ENCODE results near the gene DPH7. TPM values are rescaled to one million over a fixed set of nuclear protein-coding genes. Genes with fewer than 3 reads are reported as not detected.
"Not testable (repeated sequence)": the region's sequence is repeated elsewhere in the genome, so short reads cannot be mapped to it uniquely, and the experiment has no call there.

Gene DPH7
- total RNA-seq, 1 experiment from 2014 or later = 50.7 TPM

- no peak for DNase-seq (ENCODE audit: low read depth)
Observed at GRCh38 chr9:137606734-137607138, 28.0 kb upstream of the DPH7 start.

- DNase-seq (ENCODE audit: low read depth) = no peak
Observed at GRCh38 chr9:137606005-137606621, 27.4 kb upstream of the DPH7 start.

DNA sequence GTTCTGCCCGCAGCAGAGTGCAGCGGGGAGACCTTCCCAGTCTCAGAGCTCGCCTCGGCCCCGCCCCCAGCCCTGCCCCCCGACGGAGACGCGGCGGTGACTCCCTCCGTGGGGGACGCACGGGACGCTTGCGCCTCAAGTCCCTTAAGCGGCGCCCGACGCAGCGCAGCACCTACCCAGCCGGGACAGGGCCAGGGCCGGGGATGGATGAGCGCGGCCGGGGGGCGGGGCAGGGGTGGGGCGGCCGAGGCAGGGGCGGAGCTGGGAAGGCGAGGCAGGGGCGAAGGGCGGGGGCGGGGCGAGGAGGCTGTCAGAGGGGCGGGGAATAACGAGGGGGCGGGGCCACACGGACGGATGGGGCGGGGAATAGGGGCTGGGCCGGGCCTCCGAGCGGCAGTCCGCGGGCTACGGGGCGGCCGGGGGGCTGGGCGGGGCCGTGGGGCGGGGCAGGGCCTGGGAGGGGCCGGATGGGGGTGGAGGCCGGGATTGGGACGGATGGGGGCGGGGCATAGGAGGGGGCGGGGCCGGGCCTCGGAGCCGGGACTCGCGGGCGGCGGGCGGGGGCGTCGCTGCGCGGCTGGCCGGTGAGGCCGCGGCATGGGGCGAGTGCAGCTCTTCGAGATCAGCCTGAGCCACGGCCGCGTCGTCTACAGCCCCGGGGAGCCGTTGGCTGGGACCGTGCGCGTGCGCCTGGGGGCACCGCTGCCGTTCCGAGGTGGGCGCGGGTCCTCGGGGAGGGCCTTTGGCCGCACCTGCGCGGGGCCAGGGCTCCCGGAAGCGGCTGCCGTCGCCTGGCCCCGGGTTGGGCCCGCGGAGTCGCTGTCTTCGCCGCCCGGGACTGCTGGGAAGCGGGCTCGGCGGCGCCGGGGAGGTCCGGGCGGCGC is 26.6 kb upstream of the DPH7 start, which contains the start of gene ARRDC1:
Gene ARRDC1 (plus strand): TSS at position 566 of the 884 bp plus-strand sequence. CDS start 32 bp downstream, at position 598.
- DNase-seq (ENCODE audit: low read depth) = peak; percentile 68

GRCh38 chr9:137604345-137605086 is 25.8 kb upstream of the DPH7 start:
- DNase-seq (ENCODE audit: low read depth) = no peak

- DNase-seq (ENCODE audit: low read depth) = no peak
Observed at GRCh38 chr9:137603879-137604278, 25.2 kb upstream of the DPH7 start.

DNA sequence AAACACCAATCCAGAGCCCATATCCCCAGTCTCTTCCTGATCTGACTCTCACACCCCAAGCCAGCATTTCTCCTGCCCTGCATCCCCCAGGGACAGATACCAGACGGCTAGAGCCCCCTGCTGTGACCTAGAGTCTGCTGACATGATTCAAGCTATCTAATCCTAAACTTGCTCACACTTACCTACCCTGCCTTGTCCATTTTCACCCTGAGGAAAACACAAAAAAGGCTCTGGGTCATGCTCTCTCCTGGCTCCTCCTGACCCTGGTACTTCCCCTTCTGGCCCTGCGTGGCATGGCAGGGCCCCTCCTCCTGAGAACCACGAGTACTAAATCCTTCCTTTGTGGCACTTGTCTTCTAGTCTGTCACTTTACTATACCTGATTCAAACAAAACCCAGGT is 23.9 kb upstream of the DPH7 start:
- no peak for DNase-seq (ENCODE audit: low read depth)

DNA sequence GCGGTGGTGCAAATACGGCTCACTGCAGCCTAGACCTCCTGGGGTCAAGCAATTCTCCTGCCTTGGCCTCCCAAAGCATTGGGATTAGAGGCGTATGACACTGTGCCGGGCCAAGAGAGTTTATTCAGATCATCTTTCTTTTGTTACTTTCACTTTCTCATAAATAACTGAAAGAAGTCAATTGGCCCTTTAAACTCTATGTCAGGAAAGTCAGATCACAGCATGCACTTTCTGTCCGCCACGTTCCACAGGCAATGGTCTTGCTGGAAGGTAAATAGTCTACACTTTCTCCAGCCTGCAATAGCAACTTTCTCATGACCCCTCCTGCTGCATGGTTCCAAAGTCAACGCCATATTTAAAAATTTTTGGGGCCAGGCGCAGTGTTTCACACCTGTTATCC is 20.2 kb upstream of the DPH7 start:
- no peak for DNase-seq (ENCODE audit: low read depth)

GRCh38 chr9:137596577-137596976 is 17.9 kb upstream of the DPH7 start:
- DNase-seq (ENCODE audit: low read depth) = not testable (repeated sequence)

DNA sequence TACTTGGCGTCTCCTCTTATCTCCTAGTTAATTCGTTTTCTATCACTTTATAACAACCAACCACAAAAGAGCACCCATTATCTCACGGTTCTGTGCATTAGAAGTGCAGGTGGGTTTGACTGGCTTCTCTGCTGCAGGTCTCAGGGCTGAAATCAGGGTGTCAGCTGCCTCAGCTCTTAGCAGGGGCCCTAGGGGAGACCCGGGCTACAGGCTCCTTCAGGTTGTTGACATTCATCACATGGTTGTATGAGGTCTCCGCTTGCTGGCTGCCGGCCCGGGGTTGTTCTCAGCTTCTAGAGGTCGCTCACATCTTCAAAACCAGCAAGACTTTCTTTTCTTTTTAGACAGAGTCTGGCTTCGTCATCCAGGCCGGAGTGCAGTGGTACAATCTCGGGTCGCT is 14.5 kb upstream of the DPH7 start:
- no peak for DNase-seq (ENCODE audit: low read depth)

DNA sequence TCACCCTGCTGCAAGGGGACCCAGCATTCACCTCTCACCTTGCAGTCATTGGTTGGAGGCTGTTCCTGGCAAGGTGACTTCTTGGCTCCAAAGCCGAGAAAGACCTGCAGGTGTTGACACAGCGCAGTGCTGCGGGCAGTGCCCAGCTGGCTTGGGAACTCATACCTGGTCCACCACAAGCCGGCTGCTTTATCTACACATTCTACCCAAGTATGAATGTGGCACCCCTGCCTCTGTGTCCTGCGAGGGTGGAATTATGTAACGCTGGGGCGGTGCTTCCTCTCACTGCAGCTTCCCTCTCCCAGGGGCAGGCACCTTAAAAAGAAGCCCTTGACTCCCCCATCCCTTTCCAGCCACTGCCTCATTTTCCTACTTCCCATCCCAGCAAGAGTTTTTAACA is 14.0 kb upstream of the DPH7 start:
- no peak for DNase-seq (ENCODE audit: low read depth)

DNA sequence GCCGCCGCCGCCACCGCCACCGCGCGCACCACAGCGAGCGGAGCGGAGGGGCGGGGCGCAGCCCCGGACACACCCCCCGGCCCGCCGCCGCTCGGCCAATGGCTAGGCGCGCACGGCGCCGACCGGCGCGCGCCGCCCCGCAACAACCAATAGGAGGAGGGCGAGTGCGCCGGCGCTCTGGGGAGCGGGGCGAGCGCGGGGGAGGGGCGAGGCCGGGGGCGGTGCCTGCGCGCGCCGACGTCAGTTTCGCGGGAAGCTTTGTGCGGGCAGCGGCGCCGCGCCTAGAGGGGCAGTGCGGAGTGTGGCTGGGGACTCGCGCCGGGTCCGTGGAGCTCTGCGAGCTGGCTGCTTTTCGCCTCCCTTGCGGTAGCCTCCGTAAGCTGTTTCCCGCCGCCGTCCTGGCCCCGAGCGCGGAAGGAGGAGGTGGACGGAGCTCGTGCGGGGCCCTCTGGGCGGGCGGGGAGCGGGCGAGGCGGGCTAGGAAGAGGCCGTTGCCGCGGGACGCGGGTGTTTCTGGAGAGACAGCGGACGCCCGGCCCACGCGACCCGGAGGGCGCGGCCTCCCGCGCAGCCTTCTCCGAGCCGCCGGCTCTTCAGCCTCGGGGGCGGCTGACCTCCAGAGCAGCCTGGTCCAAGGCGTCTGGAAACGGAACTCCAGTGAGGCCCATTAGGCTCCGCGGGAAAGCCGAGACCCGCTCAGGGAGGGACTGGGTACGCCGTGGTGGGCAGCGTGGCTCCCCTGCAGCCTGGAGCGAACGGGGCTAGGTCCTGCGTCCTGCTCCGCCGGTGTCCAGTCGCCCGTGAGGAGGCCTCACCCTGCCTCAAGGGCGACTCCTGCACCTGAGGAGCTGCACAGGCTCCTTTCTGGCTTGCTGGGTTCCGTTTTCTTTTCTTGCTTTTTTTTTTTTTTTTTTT is 12.0 kb upstream of the DPH7 start, which contains the start of gene ZMYND19:
Gene ZMYND19 (minus strand): TSS at position 44 of the 915 bp plus-strand sequence. CDS start 249 bp downstream, outside the sequence.
- peak; percentile 58 for DNase-seq (ENCODE audit: low read depth)

DNA sequence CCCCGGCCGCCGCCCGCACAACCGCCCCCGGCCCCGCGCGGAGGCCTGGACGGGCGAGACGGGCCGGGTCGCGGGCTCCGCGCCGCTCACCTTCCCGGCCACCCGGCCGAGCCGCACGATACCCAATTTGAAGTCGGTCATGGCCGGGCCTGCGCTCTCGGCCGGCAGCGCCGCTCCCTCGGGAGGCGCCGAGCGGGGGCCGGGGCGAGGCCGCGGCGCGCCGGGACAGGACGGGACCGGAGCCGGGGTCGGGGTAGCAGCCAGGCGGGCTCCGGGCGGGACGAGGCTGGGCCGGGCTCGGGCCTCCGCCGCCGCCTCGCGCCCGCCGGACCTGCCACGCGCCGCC is 11.4 kb upstream of the DPH7 start:
- DNase-seq (ENCODE audit: low read depth) = no peak

- no peak for DNase-seq (ENCODE audit: low read depth)
Observed at GRCh38 chr9:137589441-137590122, 10.9 kb upstream of the DPH7 start.

- no peak for DNase-seq (ENCODE audit: low read depth)
Observed at GRCh38 chr9:137588891-137589290, 10.2 kb upstream of the DPH7 start.

GRCh38 chr9:137588311-137588710 is 9.6 kb upstream of the DPH7 start:
- DNase-seq (ENCODE audit: low read depth) = no peak

GRCh38 chr9:137586854-137587253 is 8.1 kb upstream of the DPH7 start:
- no peak for DNase-seq (ENCODE audit: low read depth)

- no peak for DNase-seq (ENCODE audit: low read depth)
Observed at GRCh38 chr9:137583957-137584356, 5.2 kb upstream of the DPH7 start.

GRCh38 chr9:137583347-137583746 is 4.6 kb upstream of the DPH7 start:
- DNase-seq (ENCODE audit: low read depth) = no peak

GRCh38 chr9:137582286-137582860 is 3.6 kb upstream of the DPH7 start:
- no peak for DNase-seq (ENCODE audit: low read depth)

Measured in HT1080 (cell line).